HFFc6 (cell line): ENCODE measurements around the gene SPP2. TPM values are rescaled to one million over a fixed set of nuclear protein-coding genes. Genes with fewer than 3 reads are reported as not detected.

Source experiments
- DNase-seq: peaks from one replicate; pipeline ENCODE4 v3.0.0-alpha.2; 2018
- H3K27ac Mint-ChIP-seq: 2 replicates; pipeline ENCODE4 v1.8.0; 2020; ENCODE audit warnings: mild to moderate bottlenecking, mixed read lengths
- H3K27me3 Mint-ChIP-seq: 2 replicates; pipeline ENCODE4 v1.8.0; 2021; ENCODE audit warnings: mild to moderate bottlenecking, moderate library complexity, mixed read lengths; ENCODE audit not compliant: insufficient read depth
- H3K36me3 Mint-ChIP-seq: 2 replicates; pipeline ENCODE4 v1.8.0; 2021; ENCODE audit warnings: low read depth, mixed read lengths
- H3K4me1 Mint-ChIP-seq: 2 replicates; pipeline ENCODE4 v1.8.0; 2020; ENCODE audit warnings: low read depth, mixed read lengths
- H3K4me3 Mint-ChIP-seq: 2 replicates; pipeline ENCODE4 v1.8.0; 2020; ENCODE audit warnings: mild to moderate bottlenecking, moderate library complexity, mixed read lengths
- H3K9me3 Mint-ChIP-seq: 2 replicates; pipeline ENCODE4 v1.8.0; 2020; ENCODE audit warnings: mild to moderate bottlenecking, mixed read lengths
- CTCF ChIP-seq: fragments of 200-600 bp; sonication (generic); IDR thresholded peaks from 2 replicates; pipeline ENCODE4 v1.5.0; 2021; ENCODE audit warnings: antibody characterized with exemption, mild to moderate bottlenecking
- total RNA-seq, 6 experiments: library from RNA; stranded (reverse); fragmentation: NEBNext Ultra II Directional; extraction: Animal tissue kit (Norgen Biotek cat#: 25700); gene quantifications; 2 replicates in 1 of 6; 3 replicates in 5 of 6; pipeline ENCODE4 v1.2.3, GENCODE V29; 2021

SPP2 gene
- total RNA-seq, 6 experiments from 2014 or later: not detected

- DNase-seq: no peak
- no peaks in the 10 kb centered on the region for H3K9me3 Mint-ChIP-seq
- H3K27me3 Mint-ChIP-seq: no peaks in the 10 kb centered on the region; the same call in none of the 2 replicates
- peaks cover 6% of the 10 kb centered on the region; the same call in 1 of the 2 replicates for H3K4me1 Mint-ChIP-seq
- H3K36me3 Mint-ChIP-seq: no peaks in the 10 kb centered on the region
- no peak for TF ChIP-seq CTCF
- H3K4me3 Mint-ChIP-seq: no peak overlapping the region
- H3K27ac Mint-ChIP-seq: no peak overlapping the region
These were observed 65.5 kb downstream of the SPP2 start for GRCh38 chr2:234116010-234116409.

GRCh38 chr2:234121999-234122398 lies 71.5 kb downstream of the SPP2 start:
- Mint-ChIP-seq H3K9me3 (no peaks in the 10 kb centered on the region), H3K4me3 (no peak overlapping the region), H3K36me3 (no peaks in the 10 kb centered on the region), H3K27me3 (peaks cover 6% of the 10 kb centered on the region), H3K4me1 (no peaks in the 10 kb centered on the region), H3K27ac (no peak overlapping the region)
- no peak for DNase-seq
- no peak for TF ChIP-seq CTCF

- no peak overlapping the region for H3K27ac Mint-ChIP-seq
- no peaks in the 10 kb centered on the region for H3K9me3 Mint-ChIP-seq
- no peaks in the 10 kb centered on the region for H3K36me3 Mint-ChIP-seq
- TF ChIP-seq CTCF: no peak
- H3K27me3 Mint-ChIP-seq: peaks cover 6% of the 10 kb centered on the region
- no peaks in the 10 kb centered on the region for H3K4me1 Mint-ChIP-seq
- no peak for DNase-seq
- no peak overlapping the region for H3K4me3 Mint-ChIP-seq
These were observed 75.1 kb downstream of the SPP2 start for GRCh38 chr2:234125451-234126145.

- peaks cover 6% of the 10 kb centered on the region for H3K27me3 Mint-ChIP-seq
- H3K9me3 Mint-ChIP-seq: no peaks in the 10 kb centered on the region
- no peak overlapping the region for H3K4me3 Mint-ChIP-seq
- no peaks in the 10 kb centered on the region for H3K36me3 Mint-ChIP-seq
- DNase-seq: no peak
- H3K27ac Mint-ChIP-seq: no peak overlapping the region
- TF ChIP-seq CTCF: no peak
- H3K4me1 Mint-ChIP-seq: no peaks in the 10 kb centered on the region
These were observed 75.6 kb downstream of the SPP2 start for GRCh38 chr2:234126146-234126470.

Other genes starting within 250 kb of the SPP2 start
- 10 to 100 TPM; 16.8 to 33.6 (median 32.4) TPM for gene HJURP, start 196.2 kb upstream of the SPP2 start, total RNA-seq
- gene TRPM8, start 133.3 kb upstream of the SPP2 start, total RNA-seq: not detected